Activated T-cell treated with anti-CD3 and anti-CD28 coated beads, Interleukin-2, amount 50 U/mL, for 72 hours (primary cell): ENCODE results near the gene SHKBP1. TPM values are rescaled to one million over a fixed set of nuclear protein-coding genes. Genes with fewer than 3 reads are reported as not detected.
"Not testable (repeated sequence)": the region's sequence is repeated elsewhere in the genome, so short reads cannot be mapped to it uniquely, and the experiment has no call there.

Source experiments
- ATAC-seq, 2 donors: fragments of 150-1000 bp; cut with Tn5 transposase; replicated peaks in 1 of 2; 2 replicates each; pipeline ENCODE4 v1.10.0; 2021; ENCODE audit warnings: moderate library complexity in 2 of 2, mild to moderate bottlenecking in 1 of 2
- DNase-seq, 2 donors: peaks; one replicate each; pipeline ENCODE4 v3.0.0; 2021 to 2022; ENCODE audit warnings: mixed read lengths in 1 of 2
- H3K27ac Mint-ChIP-seq: one replicate; pipeline ENCODE4 v1.8.0; 2022; ENCODE audit warnings: mild to moderate bottlenecking, moderate library complexity, mixed read lengths
- H3K27me3 Mint-ChIP-seq: one replicate; pipeline ENCODE4 v1.8.0; 2022; ENCODE audit warnings: low read depth, mixed read lengths
- H3K36me3 Mint-ChIP-seq, 2 donors: one replicate each; pipeline ENCODE4 v1.8.0; 2022; ENCODE audit warnings: mixed read lengths in 2 of 2, mild to moderate bottlenecking in 1 of 2; ENCODE audit not compliant: insufficient read depth in 2 of 2
- H3K4me1 Mint-ChIP-seq: one replicate; pipeline ENCODE4 v1.8.0; 2022; ENCODE audit warnings: low read depth, mixed read lengths
- H3K4me3 Mint-ChIP-seq, 2 donors: one replicate each; pipeline ENCODE4 v1.8.0; 2022; ENCODE audit warnings: mild to moderate bottlenecking in 2 of 2, mixed read lengths in 2 of 2, moderate library complexity in 2 of 2
- H3K9me3 Mint-ChIP-seq, 2 donors: one replicate each; pipeline ENCODE4 v1.8.0; 2022; ENCODE audit warnings: mixed read lengths in 2 of 2
- total RNA-seq, 2 donors: library from RNA; stranded (reverse); gene quantifications; one replicate each; pipeline ENCODE4 v1.2.3, GENCODE V29; 2022

The SHKBP1 gene
- total RNA-seq, 2 donors from 2014 or later = 145 to 152 TPM

- no peak for DNase-seq
- Mint-ChIP-seq H3K9me3 (no peaks in the 10 kb centered on the region), H3K27ac (no peak overlapping the region)
Measured at GRCh38 chr19:40622773-40623075, 46.1 kb downstream of the SHKBP1 start.

DNA sequence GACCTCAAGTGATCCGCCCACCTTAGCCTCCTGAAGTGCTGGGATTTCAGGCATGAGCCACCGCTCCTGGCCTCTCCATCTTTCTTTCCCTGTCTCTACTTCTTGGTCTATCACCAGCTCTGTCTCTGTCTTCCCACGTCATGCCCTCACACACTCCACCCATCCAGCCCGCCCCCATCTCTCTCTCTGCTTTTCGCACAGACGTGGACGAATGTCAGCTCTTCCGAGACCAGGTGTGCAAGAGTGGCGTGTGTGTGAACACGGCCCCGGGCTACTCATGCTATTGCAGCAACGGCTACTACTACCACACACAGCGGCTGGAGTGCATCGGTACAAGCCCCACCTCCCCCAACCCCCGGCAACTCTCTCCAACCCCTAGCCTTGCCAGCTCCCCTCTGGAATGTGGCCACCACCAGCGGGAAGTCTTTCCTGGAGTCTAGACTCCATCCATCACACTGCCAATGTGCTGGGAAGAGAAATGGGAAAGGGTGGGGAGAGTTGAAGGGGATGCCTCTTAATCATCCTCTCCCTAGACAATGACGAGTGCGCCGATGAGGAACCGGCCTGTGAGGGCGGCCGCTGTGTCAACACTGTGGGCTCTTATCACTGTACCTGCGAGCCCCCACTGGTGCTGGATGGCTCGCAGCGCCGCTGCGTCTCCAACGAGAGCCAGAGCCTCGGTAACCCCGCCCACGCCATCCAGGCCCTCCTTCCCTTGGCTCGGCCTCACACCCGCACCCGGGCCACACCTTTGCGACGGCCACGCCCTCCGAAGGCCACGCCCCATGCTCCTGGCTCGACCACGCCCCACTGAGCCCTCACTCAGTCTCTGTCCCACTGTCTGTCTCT, 47.0 kb downstream of the SHKBP1 start:
- peaks cover 18% of the 10 kb centered on the region for H3K4me1 Mint-ChIP-seq
- peak in 1 of 2 donors; percentile 37 for ATAC-seq
- DNase-seq = no peak
- no peaks in the 10 kb centered on the region for H3K27me3 Mint-ChIP-seq
- no peaks in the 10 kb centered on the region for H3K9me3 Mint-ChIP-seq
- no peak overlapping the region for H3K4me3 Mint-ChIP-seq
- H3K27ac Mint-ChIP-seq = no peak overlapping the region
- H3K36me3 Mint-ChIP-seq = peaks cover 16 to 27% of the 10 kb centered on the region in 2 donors

More at GRCh38 chr19:40622773-40623075, 46.1 kb downstream of the SHKBP1 start:
- no peak for ATAC-seq
- Mint-ChIP-seq H3K4me3 (no peak overlapping the region), H3K36me3 (peaks cover 16 to 27% of the 10 kb centered on the region in 2 donors), H3K27me3 (no peaks in the 10 kb centered on the region), H3K4me1 (peaks cover 18% of the 10 kb centered on the region)

- H3K4me3 Mint-ChIP-seq, H3K4me1 Mint-ChIP-seq, DNase-seq, H3K9me3 Mint-ChIP-seq, H3K27me3 Mint-ChIP-seq, ATAC-seq: not testable (repeated sequence)
- Mint-ChIP-seq H3K36me3 (peaks cover 15 to 26% of the 10 kb centered on the region in 2 donors), H3K27ac (peak overlapping the region; percentile 43)
Measured at GRCh38 chr19:40624369-40625153, 47.9 kb downstream of the SHKBP1 start.

- ATAC-seq = no peak
- no peak overlapping the region for H3K27ac Mint-ChIP-seq
Measured at GRCh38 chr19:40625406-40626120, 48.9 kb downstream of the SHKBP1 start.

DNA sequence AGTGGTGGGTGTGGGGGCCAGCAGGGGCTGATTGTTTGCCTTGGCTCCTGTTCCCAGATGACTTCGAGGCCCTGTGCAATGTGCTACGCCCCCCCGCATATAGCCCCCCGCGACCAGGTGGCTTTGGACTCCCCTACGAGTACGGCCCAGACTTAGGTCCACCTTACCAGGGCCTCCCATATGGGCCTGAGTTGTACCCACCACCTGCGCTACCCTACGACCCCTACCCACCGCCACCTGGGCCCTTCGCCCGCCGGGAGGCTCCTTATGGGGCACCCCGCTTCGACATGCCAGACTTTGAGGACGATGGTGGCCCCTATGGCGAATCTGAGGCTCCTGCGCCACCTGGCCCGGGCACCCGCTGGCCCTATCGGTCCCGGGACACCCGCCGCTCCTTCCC, 50.2 kb downstream of the SHKBP1 start:
- Mint-ChIP-seq H3K27ac (no peak overlapping the region), H3K36me3 (peaks cover 12 to 20% of the 10 kb centered on the region in 2 donors), H3K27me3 (no peaks in the 10 kb centered on the region), H3K4me1 (peaks cover 15% of the 10 kb centered on the region), H3K4me3 (no peak overlapping the region), H3K9me3 (no peaks in the 10 kb centered on the region)
- DNase-seq (no peak), ATAC-seq (no peak)

More at GRCh38 chr19:40625406-40626120, 48.9 kb downstream of the SHKBP1 start:
- H3K9me3 Mint-ChIP-seq = no peaks in the 10 kb centered on the region
- no peak for DNase-seq
- H3K36me3 Mint-ChIP-seq = peaks cover 14 to 25% of the 10 kb centered on the region in 2 donors
- no peaks in the 10 kb centered on the region for H3K27me3 Mint-ChIP-seq
- H3K4me1 Mint-ChIP-seq = peaks cover 13% of the 10 kb centered on the region
- H3K4me3 Mint-ChIP-seq = no peak overlapping the region

DNA sequence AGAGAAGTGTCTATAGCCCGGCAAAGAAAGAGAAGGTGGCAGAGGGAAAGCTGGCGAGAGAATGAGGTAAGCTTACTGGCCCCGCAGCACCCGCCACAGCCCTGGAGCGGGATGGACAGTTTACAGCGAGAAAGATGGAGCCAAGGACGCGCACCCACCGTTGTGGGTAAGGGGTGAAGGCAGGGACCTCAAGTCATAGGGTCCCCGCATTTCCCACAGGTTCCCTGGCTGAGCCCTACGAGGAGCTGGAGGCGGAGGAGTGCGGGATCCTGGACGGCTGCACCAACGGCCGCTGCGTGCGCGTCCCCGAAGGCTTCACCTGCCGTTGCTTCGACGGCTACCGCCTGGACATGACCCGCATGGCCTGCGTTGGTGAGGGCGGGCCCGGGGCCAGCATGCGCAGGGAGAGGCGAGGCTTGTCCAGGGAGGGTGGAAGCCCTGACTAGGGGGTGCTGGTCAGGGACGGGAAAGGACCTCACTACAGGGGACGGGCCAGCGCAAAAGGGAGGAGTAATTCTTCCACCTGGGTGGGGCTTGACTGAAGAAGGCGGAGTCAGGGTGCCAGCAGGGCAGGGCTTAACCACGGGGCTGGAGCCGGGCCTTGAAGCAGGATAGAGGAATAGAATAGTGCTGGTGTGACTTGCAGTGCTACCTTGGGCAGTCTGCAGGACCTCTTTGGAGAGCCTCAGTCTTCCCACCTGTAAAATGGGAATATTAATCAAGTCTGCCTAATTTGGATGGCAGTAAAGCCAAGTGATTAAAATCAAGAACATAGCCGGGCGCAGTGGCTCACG, 51.0 kb downstream of the SHKBP1 start:
- Mint-ChIP-seq H3K36me3 (peaks cover 11 to 20% of the 10 kb centered on the region in 2 donors), H3K4me1 (peaks cover 15% of the 10 kb centered on the region), H3K9me3 (no peaks in the 10 kb centered on the region), H3K27ac (no peak overlapping the region), H3K27me3 (no peaks in the 10 kb centered on the region), H3K4me3 (no peak overlapping the region)
- ATAC-seq (no peak), DNase-seq (no peak)

DNA sequence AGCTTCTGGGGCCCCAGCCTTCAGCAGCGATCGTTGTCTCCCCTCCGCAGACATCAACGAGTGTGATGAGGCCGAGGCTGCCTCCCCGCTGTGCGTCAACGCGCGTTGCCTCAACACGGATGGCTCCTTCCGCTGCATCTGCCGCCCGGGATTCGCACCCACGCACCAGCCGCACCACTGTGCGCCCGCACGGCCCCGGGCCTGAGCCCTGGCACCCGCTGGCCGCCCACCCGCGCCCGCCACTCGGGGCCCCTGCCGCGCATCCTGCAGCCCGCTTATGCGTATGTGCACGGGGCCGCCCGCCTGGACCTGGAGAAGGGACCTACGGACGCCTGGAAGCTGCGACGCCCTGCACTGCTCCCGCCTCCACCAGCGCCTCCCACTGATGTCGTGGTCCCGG, 52.7 kb downstream of the SHKBP1 start:
- no peak overlapping the region for H3K27ac Mint-ChIP-seq
- peaks cover 17% of the 10 kb centered on the region for H3K4me1 Mint-ChIP-seq
- DNase-seq (no peak), ATAC-seq (no peak)
- H3K4me3 Mint-ChIP-seq = no peak overlapping the region
- H3K36me3 Mint-ChIP-seq = peaks cover 9 to 18% of the 10 kb centered on the region in 2 donors
- peaks cover 1% of the 10 kb centered on the region for H3K27me3 Mint-ChIP-seq
- no peaks in the 10 kb centered on the region for H3K9me3 Mint-ChIP-seq

DNA sequence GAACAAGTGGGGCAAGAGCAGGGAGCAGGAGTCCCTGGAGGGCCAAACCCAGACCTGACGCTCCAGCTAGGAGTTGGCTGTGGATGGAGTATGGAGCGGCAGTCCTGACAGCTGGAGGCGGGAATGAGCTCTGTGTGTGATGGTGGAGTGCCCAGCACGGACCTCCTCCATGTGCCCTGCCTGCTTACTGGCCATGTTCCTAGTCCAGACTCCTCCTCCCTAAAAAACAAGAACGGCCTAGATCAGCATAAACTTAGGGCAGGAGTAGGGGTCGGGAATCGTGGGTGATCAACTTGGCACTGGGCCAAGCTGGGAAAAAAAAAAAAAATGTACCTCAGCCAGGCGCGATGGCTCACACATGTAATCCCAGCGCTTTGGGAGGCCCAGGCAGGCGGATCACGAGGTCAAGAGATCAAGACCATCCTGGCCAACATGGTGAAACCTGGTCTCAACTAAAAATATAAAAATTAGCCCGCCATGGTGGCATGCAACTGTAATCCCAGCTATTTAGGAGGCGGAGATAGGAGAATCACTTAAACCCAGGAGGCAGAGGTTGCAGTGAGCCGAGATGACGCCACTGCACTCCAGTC, 54.0 kb downstream of the SHKBP1 start:
- DNase-seq = no peak
- ATAC-seq = no peak
- Mint-ChIP-seq H3K9me3 (no peaks in the 10 kb centered on the region), H3K27ac (no peak overlapping the region), H3K27me3 (peaks cover 10% of the 10 kb centered on the region), H3K4me1 (peaks cover 17% of the 10 kb centered on the region), H3K36me3 (peaks cover 4 to 12% of the 10 kb centered on the region in 2 donors), H3K4me3 (no peak overlapping the region)

GRCh38 chr19:40632311-40633036, 55.8 kb downstream of the SHKBP1 start:
- Mint-ChIP-seq H3K36me3 (peaks cover 3% of the 10 kb centered on the region in 2 donors), H3K27ac (peak overlapping the region; percentile 23), H3K4me3 (no peak overlapping the region), H3K9me3 (no peaks in the 10 kb centered on the region), H3K4me1 (peaks cover 17% of the 10 kb centered on the region), H3K27me3 (peaks cover 11% of the 10 kb centered on the region)
- no peak for DNase-seq
- peak; percentile 41 to 43 for ATAC-seq

GRCh38 chr19:40633207-40633606, 56.5 kb downstream of the SHKBP1 start:
- no peak for ATAC-seq
- no peak overlapping the region for H3K4me3 Mint-ChIP-seq

GRCh38 chr19:40638327-40638726, 61.7 kb downstream of the SHKBP1 start:
- Mint-ChIP-seq H3K4me3 (no peak overlapping the region), H3K27ac (no peak overlapping the region), H3K27me3 (peaks cover 11% of the 10 kb centered on the region), H3K9me3 (no peaks in the 10 kb centered on the region), H3K4me1 (peaks cover 13% of the 10 kb centered on the region), H3K36me3 (no peaks in the 10 kb centered on the region)
- no peak for DNase-seq
- no peak for ATAC-seq

More at GRCh38 chr19:40633207-40633606, 56.5 kb downstream of the SHKBP1 start:
- Mint-ChIP-seq H3K27ac (no peak overlapping the region), H3K36me3 (peaks cover 3% of the 10 kb centered on the region in 2 donors), H3K9me3 (no peaks in the 10 kb centered on the region), H3K27me3 (peaks cover 11% of the 10 kb centered on the region), H3K4me1 (peaks cover 17% of the 10 kb centered on the region)
- DNase-seq = no peak

- peaks cover 9% of the 10 kb centered on the region for H3K4me1 Mint-ChIP-seq
- no peak for ATAC-seq
- H3K27ac Mint-ChIP-seq = no peak overlapping the region
- H3K36me3 Mint-ChIP-seq = no peaks in the 10 kb centered on the region
- H3K27me3 Mint-ChIP-seq = peaks cover 8% of the 10 kb centered on the region
- no peak overlapping the region for H3K4me3 Mint-ChIP-seq
- no peaks in the 10 kb centered on the region for H3K9me3 Mint-ChIP-seq
- DNase-seq = no peak
Measured at GRCh38 chr19:40639638-40639982, 62.9 kb downstream of the SHKBP1 start.
